GM19240 (cell line): ENCODE data around the gene APOBEC3H.

ENCODE experiments used
- DNase-seq: peaks from one replicate; pipeline ENCODE4 v3.0.0; 2011; ENCODE audit warnings: low spot score; ENCODE audit not compliant: insufficient read length

APOBEC3H gene

DNA sequence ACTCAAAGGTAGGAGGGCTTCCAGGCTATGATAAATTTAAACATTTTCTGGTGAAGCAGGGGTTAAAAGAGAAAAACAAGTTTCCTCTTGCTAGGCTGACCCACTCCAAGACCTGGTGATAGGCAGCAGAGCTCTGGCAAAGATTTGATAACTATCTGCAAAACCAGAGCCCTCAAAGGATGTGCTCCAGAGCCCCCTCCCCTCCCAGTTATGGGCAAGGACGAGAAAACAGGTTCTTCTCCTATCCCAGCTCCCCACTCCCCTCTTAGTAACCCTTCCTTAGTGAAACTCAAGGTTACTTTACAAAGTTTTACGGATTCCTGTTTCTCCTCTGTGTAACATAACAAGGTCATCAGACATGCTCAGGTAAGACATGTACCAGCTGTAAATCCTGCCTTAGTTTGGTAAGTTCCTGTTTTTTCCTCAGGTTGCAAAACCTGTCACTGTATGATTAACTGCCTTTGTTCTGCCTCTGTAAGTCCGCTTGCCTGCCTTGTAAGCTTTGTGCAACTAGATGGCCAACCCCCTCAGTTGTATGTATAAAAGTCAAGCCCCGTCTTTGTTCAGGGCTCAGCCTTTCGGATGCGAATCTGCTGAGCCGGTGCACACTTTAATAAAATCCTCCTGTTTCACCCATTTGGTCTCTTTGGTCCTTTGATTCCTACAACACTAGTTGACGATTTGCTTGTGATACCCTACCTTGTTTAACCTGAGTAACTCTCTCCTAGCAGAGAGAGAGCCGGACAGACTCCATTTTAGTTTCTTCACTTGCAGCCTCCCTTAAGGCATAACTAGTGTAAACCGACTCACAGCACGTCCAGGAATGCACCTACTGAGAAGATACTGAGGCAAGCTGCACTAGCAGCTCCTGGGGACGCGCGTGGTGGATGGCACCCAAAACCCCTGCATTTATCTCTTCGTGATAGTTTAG is 13.9 kb downstream of the APOBEC3H start:
- no peak for DNase-seq

DNA sequence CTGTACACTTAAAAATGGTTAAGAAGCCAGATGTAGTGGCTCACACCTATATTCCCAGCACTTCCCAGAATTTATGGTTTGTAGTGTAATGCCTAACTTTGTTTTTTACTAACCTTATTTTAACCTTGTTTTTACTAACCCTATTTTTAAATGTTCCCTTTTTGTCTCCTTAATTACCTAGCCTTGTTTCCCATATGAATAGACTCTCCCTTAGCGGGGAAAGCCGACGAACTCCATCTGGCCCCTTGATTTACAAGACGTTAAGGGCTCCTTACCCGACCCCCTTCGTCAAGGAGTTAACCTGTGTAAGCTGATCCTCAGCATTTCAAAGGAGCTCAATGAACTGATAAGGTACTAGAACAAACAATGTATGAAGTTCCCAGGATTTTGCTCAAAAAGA is 17.1 kb downstream of the APOBEC3H start:
- DNase-seq = no peak

DNA sequence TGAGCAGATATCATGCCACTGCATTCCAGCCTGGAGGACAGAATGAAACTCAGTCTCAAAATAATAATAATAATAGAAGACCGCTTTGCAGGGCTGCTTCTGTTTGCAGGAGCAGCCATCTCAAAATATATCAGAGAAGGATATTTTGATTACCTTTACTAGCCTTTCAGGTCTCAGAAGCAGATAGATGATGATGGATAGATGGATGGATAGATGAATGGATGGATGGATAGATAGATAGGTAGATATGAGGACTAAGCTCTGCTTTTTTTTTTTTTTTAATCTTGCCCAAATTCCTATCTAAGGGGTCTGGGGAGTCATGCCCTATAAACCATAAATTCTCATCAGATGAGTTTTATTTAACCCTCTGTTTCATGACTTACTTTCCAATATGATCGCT is 18.5 kb downstream of the APOBEC3H start:
- no peak for DNase-seq

DNA sequence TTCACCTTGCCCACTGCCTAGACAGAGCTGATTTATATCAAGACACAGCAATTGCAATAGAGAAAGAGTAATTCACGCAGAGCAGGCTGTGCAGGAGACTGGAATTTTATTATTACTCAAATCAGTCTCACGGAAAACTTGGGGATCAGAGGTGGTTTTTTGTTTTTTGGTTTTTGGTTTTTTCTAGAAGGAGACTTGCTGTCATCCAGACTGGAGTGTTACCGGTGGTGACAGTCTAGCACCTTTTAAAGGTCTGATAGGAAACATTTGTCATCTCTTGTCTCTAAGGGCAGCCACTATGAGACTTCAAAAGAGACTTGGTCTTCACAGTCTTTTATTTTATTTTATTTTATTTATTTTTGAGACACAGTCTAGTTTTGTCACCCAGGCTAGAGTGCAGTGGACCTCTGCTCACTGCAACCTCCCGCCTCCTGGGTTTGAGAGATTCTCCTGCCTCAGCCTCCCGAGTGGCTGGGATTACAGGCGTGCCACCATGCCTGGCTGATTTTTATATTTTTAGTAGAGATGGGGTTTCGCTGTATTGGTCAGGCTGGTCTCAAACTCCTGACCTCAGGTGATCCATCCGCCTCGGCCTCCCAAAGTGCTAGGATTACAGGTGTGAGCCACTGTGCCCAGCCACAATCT is 19.1 kb downstream of the APOBEC3H start:
- DNase-seq = no peak

DNA sequence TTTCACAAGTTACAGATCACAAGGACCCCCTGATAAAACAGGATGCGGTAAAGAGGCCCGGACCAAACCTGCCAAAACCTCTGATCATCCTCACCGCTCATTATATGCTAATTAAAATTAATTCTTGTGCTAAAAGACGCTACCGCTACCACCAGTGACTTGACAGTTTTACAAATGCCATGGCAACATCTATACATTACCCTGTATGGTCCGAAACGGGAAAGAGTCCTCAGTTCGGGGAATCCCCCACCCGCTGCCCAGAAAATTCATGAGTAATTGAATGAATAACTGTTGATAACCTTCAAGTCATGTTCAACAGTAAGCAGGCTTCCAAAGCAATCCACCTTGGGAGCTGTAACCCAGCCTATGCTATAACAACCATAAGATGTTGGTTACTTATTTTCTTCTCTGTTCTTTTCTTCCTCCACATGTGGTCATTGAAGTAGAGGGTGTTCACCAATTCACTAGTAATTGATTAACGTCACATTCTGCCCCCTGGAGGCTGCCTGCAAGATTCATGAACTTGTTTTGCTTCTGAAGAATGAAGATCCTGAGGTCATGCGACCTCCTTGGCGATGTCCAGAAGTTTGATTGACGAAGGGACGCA is 20.6 kb downstream of the APOBEC3H start:
- DNase-seq = peak; percentile 58

DNA sequence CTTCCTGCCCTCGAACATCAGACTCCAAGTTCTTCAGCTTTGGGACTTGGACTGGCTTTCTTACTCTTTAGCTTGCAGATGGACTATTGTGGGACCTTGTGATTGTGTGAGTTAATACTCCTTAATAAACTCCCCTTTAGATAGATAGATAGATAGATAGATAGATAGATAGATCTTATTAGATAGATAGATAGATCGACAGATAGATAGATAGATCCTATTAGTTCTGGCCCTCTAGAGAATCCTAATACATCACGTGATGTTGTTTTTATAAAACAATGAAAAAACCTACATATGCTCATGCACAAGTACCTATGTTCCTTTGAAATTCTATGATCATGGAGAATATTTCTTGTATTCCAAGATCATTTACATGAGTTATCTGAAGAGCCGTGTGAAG is 23.9 kb downstream of the APOBEC3H start:
- no peak for DNase-seq

DNA sequence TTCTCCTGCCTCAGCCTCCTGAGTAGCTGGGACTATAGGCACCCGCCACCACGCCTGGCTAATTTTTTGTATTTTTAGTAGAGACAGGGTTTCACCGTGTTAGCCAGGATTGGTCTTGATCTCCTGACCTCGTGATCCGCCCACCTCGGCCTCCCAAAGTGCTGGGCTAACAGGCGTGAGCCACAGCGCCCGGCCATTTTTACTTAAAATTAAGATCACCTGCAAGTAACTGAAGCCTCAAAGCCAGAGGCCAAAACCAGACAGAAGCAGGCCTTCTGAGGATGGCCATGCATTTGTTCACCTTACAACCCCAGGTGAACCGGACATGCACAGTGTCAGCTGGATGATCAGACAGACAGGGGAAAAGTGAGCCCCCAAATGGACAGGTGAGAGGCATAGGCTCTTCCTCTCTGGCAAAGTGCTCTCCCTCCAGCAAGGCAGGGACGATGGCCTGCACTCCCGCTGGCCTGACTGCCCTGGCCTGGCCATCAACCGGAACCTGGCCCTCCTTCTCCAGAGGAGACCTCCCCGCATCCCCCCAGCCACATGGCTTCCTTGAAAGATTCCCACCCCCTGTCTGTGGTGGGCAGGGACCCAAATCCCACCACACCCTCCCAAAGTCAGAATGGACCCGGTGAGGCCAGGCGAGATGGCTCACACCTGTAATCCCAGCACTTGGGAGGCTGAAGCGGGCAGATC is 25.9 kb downstream of the APOBEC3H start:
- DNase-seq = no peak

DNA sequence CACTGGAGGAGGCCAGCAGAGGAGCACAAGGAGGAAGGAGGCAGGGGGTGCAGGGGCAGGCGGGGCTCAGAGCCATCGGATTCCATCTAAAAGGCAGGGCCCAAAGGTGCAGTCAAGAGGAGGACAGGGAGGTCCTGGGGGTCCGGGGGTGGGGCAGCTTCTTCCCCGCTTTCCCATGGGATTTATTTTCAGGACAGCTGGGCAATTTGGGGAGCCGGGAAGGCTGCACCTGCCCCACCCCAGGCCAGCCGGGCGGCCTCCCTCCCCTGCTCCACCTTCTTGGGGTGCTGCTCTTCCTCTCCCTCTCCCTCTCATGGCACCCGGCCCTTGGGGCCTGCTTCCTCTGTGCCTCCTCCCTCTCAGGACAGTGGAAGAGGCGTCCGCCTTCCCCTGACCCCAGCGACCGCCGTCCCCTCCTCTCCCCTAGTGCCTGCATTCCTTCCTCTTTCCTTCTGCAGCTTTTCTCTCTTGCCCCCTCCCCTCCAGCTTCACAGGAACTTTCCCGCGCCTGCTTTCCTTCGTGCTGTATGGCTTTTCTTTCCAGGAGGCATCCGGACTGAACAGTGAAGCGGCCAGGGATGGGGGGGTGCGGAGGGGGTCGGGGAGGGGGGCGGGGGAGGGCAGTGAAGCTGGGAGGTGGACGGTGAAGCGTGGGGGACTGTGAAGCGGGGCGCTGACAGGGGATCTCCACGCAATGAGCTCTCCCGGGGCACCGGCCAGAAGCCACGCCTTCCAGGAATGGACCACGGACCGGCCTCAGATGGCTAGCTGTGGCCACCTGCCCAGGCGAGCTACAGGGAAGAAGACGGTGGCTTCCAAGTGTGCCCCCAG is 26.9 kb downstream of the APOBEC3H start:
- no peak for DNase-seq

DNA sequence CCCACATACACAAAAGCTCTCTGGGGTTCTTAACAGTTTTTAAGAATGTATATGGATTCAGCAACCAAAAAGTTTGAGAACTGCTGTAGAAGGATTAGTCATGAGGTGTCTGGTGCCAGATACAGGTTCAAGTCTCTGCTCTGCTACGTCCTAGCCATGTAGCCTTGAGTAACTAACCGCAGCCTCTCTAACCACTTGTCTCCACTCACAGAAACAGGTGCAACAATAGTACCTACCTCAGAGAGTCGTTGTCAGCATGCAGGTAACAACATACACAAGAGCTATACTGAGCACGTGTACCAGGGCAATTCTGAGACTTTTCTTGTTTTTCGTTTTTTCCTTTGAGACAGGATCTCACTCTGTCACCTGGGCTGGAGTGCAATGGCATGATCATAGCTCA is 28.6 kb downstream of the APOBEC3H start:
- DNase-seq = no peak

DNA sequence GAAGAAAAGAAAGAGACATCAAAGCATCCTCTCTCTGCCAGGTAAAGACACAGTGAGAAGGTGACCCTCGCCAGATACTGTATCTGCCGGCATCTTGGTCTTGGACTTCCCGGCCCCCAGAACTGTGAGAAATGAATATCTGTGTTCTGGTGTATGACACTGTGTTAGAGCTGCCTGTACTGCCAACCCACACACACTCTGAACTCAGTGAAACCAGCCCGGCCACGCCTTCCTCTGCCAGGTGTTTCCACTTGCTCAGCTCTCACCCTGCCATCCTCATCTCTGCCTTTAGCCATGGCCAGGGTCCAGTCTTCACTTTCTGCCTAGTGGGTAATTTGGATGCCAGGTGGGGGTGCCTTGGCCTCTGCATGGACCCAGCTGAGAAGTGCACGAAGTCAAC is 31.5 kb downstream of the APOBEC3H start:
- no peak for DNase-seq

DNA sequence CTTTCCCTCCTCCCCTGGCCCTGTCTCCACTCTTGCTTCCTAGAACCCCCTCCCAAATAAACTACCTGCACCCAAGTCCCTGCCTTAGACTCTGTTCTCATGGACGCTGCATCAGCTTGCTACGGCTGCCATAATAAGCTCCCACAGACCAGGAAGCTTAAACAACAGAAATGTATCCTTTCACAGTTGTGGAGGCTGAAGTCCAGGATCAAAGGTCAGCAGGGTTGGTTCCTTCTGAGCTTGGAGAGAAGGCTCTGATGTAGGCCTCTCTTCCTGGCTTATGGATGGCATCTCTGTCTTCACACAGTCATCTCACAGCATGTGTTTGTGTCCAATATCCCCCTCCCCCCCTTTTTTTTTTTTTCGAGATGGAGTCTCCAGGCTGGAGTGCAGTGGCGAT is 32.0 kb downstream of the APOBEC3H start:
- no peak for DNase-seq

DNA sequence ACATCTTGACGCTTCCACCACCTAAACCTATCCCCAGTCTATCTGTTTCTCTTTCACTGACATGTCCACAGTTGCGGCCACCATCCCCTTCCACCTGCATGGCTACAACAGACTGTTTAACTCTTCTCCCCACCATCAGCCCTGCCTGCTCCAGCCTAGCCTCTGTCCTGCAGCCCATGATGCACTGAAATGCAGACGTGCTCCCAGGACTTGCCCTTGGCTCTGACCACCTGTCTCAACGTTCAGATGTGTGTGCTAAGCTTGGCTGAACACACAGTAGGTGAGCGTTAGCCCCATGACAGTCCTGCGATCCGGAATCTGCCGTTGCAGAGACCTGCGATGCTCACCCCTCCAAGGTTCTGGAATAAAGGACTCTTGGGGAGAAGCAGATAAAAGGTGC is 32.7 kb downstream of the APOBEC3H start:
- DNase-seq = no peak

DNA sequence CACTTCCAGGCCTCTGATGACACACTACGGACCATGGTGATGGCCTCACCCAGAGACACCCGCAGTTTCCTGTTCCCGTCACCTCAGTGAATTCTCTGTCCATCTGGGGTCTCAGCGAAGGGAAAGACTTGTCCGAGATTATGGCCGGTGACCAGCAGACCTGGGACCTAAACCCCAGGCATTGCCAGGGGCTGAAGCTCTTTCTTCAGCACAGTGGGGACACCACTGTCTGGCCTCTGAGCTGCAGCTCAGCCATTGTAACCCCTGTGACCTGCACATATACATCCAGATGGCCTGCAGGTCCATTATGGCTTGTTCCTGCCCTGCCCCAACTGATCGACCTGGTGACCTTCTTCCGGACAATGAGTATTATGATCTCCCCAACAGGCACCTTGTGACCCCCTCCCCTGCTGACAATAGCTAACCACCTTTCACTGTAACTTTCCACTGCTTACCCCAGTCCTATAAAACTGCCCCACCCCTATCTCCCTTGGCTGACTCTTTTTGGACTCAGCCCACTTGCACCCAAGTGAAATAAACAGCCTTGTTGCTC is 33.2 kb downstream of the APOBEC3H start:
- no peak for DNase-seq

DNA sequence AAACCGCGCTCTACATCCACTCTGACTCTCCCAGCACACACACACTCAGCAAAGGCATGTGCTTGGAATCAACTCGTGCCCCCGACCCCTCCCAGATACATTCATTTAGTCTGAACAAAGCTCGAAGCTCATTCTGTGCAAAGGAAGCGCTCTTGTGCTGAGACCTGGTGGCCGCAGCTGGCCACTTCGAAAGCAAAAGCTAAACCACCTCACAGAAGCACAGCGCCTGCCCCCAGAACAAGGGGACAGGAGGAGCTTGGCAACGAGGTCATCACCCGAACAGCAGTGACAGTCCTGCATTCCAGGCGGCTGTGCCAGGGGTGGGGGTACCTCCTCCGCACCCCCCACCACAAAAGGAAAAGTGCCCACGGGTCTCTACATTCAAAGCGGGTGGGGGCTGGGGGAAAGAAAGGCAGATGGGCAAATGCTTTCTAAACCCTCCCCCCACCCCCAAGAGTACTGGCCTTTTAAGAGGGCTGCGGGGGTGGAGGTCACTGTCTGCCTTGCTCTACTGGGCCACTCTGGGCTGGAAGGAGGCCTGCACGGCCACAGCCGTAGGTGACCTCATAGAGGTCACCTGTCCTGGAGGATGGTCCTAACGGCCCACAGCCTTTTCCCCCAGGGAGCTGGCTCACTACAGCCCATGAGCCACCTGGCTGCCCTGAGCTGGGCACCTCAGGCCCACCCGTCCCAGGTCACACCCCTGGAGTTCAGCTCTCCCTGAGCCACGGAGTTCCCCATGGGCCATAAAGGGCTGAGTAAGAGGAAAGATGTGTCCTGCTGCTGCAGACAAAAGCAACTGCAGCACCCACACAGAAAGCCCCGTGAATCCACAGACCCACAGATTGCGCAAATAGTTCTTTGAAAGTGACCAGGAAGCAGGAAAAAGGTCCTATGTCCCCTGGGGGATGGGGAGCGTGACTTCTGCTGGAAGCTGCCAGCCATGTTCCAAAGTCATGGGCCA is 34.1 kb downstream of the APOBEC3H start:
- no peak for DNase-seq

DNA sequence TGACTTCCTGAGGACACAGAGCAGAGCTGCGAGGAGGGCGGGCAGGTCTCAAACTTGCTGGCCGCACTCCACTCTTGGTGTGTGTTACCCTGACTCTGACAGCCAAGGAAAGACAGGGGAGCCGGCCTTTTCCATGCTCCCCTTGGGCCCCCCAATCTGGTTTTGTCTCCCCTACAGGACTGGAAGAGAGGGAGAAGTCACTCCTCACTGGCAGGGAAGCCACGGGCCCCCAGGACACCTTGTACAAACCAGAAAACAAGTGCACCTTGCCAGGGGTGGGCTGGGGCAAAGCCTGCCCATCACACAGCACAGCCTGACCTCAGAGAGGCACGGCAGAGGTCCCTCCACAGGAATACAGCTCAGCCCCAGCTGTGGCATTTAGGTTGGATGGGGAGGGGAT is 35.2 kb downstream of the APOBEC3H start:
- DNase-seq = no peak

DNA sequence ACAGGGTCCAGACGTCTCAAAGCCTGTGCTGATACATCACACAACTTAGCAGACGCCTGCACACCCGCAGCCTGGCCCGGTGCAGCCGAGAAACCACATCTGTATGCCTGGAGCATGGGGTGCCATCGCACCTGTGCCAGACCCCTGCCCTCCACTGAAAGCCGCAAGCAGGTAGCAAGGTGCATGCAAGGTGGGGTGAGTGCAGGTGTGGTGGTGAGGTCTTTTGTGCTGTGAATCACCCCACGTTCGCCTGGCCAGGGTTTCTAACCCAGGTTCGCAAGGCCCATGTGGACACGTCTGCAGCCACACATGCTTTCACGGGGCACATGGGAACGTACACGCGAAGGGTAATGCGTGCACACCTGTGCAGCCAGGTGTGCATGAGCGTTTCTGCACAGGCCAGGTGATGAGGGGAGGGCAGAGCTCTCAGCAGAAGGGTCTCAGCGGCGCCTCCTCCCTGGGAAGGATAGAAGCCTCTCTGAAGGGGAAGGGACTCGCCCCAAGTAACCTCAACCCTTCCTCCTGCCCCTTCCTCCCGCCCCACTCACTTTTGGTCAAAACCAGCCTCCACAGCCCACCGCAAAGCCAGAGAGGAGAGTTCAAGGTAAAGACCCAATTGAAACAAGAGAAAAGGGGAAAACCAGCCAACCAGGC is 36.0 kb downstream of the APOBEC3H start:
- no peak for DNase-seq

DNA sequence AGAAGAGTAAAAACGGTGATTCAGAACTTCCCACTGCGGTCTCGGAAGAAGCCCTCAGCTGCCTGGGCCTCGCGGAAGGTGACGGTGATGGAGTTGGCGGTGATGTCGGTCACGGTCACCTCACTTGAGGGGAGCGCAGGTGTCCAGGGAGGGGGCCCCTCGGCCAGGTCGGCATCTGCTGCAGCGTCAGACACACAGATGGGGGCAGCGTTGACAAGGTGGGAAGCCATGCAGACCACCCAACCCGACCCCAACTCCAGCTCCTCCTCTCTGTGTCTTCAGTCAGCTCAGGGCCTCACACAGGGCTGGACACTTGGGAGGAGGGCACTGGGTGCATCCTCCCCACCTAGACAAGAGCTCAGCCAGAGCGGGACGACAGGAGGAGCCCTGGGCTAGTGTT is 36.8 kb downstream of the APOBEC3H start:
- DNase-seq = no peak

DNA sequence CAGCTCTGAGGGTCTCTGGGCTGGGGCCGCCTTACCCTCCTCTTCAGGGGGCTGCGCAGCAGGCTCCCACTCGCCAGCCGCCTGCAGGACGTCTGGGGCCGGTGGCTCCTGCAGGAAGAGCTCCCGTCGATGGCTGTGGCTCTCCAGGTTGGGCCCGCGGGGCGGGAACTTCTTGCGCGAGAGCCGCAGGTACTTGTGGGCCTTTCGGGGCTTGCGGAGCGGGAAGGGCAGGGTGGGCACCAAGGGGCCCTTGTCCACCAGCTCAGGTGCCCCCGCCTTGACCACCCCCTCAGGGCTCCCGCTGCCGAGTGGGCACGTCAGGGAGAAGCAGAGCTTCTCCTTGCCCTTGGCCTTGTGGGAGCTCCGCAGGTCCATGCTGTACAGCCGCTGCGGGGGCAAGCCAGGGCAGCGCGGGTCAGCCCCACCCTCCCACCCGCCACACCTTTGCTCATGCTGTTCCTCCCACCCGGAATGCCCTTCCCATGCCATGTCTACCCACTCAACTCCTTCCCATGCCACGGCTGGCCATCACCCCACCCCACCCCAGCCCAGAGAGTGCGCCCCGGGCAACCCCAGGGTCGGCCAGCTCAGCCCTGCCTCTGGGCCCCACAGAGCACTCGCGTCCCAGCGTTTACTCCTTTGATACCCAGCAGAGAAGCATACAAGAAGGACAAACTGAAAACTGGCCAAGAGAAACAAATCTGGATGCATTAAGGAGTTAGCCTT is 37.5 kb downstream of the APOBEC3H start:
- DNase-seq = no peak
